GM12878 (cell line): ENCODE measurements around the gene WDR76. TPM values are rescaled to one million over a fixed set of nuclear protein-coding genes. Genes with fewer than 3 reads are reported as not detected.
A peak's percentile ranks its signal among the peaks of the same experiment; 100 is the strongest.

Source experiments
- ATAC-seq: fragments of 200-7000 bp; cut with Tn5 transposase; 3 replicates; pipeline ENCODE4 v1.9.1; 2020; ENCODE audit warnings: mild to moderate bottlenecking, moderate library complexity
- BruUV-seq: library from RNA; stranded (reverse); fragments of 400-500 nt; replicated peaks from 2 replicates; lab custom pipeline; 2021; lab: Mats Ljungman, UMichigan
- CTCF ChIA-PET: fragments of 300-600 bp; sonication (Branson Sonifier 250); formaldehyde crosslinking; extraction: SDS; loops from one replicate; lab custom pipeline; 2021; ENCODE audit warnings: inconsistent platforms; lab: Yijun Ruan, JAX
- POLR2A ChIA-PET: fragments of 350-600 bp; formaldehyde crosslinking; extraction: SDS; loops from one replicate; lab custom pipeline; 2021; ENCODE audit warnings: inconsistent platforms; lab: Charles Lee
- RAD21 ChIA-PET: fragments of 300-600 bp; sonication (Branson Sonifier 250); formaldehyde crosslinking; loops from one replicate; lab custom pipeline; 2023; ENCODE audit warnings: antibody characterized with exemption; ENCODE audit not compliant: unreplicated experiment; lab: Charles Lee
- SMC1A ChIA-PET: fragments of 300-600 bp; sonication (Branson Sonifier 250); formaldehyde crosslinking; loops from one replicate; lab custom pipeline; 2023; ENCODE audit not compliant: unreplicated experiment, uncharacterized antibody; lab: Charles Lee
- DNase-seq: peaks from one replicate; pipeline ENCODE4 v3.0.0-alpha.2; 2011; ENCODE audit warnings: low read depth, low spot score
- FAIRE-seq: peaks from 3 replicates; lab custom pipeline; 2011; peaks lifted over from hg19 to GRCh38; lab: Jason Lieb, UNC
- H2AFZ ChIP-seq: 2 replicates; pipeline ENCODE4 v1.6.0; 2011; ENCODE audit warnings: low read depth, low read length, control low read depth; ENCODE audit not compliant: control insufficient read depth
- H3K27ac ChIP-seq: 2 replicates; pipeline ENCODE4 v1.5.1; 2011; ENCODE audit warnings: control low read depth; ENCODE audit not compliant: control insufficient read depth, insufficient read depth
- H3K27me3 ChIP-seq, 2 experiments: replicated peaks in 1 of 2; 2 replicates each; pipeline versions ENCODE4 v1.6.0 to v1.6.1; 2011; ENCODE audit warnings: low read length in 1 of 2; ENCODE audit not compliant: control insufficient read depth in 2 of 2, insufficient read depth in 2 of 2
- H3K36me3 ChIP-seq, 2 experiments: 2 replicates each; pipeline ENCODE4 v1.5.1; 2011; ENCODE audit warnings: low read length in 1 of 2; ENCODE audit not compliant: control insufficient read depth in 2 of 2, insufficient read depth in 2 of 2
- H3K4me1 ChIP-seq: 2 replicates; pipeline ENCODE4 v1.6.1; 2011; ENCODE audit warnings: mild to moderate bottlenecking, low read length, moderate library complexity, mixed read lengths; ENCODE audit not compliant: control insufficient read depth, insufficient read depth
- H3K4me2 ChIP-seq: 2 replicates; pipeline ENCODE4 v1.6.0; 2011; ENCODE audit warnings: control low read depth; ENCODE audit not compliant: control insufficient read depth, insufficient read depth
- H3K4me3 ChIP-seq: fragments of 200-600 bp; sonication (generic); 2 replicates; pipeline ENCODE4 v1.5.1; 2016
- H3K79me2 ChIP-seq: 2 replicates; pipeline ENCODE4 v1.6.0; 2011; ENCODE audit warnings: low read length; ENCODE audit not compliant: control insufficient read depth, insufficient read depth
- H3K9ac ChIP-seq: 2 replicates; pipeline ENCODE4 v1.8.0; 2011; ENCODE audit warnings: low read length, control low read depth, mixed read lengths; ENCODE audit not compliant: control insufficient read depth, insufficient read depth
- H3K9me3 ChIP-seq: replicated peaks from 3 replicates; pipeline ENCODE4 v1.5.1; 2011; ENCODE audit warnings: mild to moderate bottlenecking, low read length; ENCODE audit not compliant: control insufficient read depth, insufficient read depth
- H4K20me1 ChIP-seq: 2 replicates; pipeline ENCODE4 v1.6.0; 2011; ENCODE audit not compliant: control insufficient read depth, insufficient read depth
- BHLHE40 ChIP-seq, 2 experiments: fragments of 450-650 bp in 1 of 2; IDR thresholded peaks; 2 replicates each; pipeline ENCODE4 v1.6.1; 2011 to 2017; ENCODE audit warnings: low read depth in 2 of 2, borderline replicate concordance in 1 of 2, improper control_type of control experiment in 1 of 2, low read length in 1 of 2, mild to moderate bottlenecking in 1 of 2
- HCFC1 ChIP-seq: fragments of 150-350 bp; IDR thresholded peaks from 2 replicates; pipeline ENCODE4 v1.6.1; 2014; ENCODE audit warnings: low read length
- MEF2B ChIP-seq: fragments of 450-650 bp; IDR thresholded peaks from 2 replicates; pipeline ENCODE4 v1.6.1; 2018; ENCODE audit warnings: mild to moderate bottlenecking, moderate library complexity; ENCODE audit not compliant: partially characterized antibody, poor library complexity, severe bottlenecking
- MTA2 ChIP-seq: fragments of 450-650 bp; IDR thresholded peaks from 2 replicates; pipeline ENCODE4 v1.6.1; 2016; ENCODE audit warnings: low read depth, mild to moderate bottlenecking, moderate library complexity
- POLR2AphosphoS2 ChIP-seq: IDR thresholded peaks from 2 replicates; pipeline ENCODE4 v1.6.1; 2011; ENCODE audit warnings: low read depth, mild to moderate bottlenecking, low read length, improper control_type of control experiment, moderate library complexity
- YBX1 ChIP-seq: fragments of 450-650 bp; IDR thresholded peaks from 2 replicates; pipeline ENCODE4 v1.6.1; 2016; ENCODE audit warnings: antibody characterized with exemption
- WGBS: methylation state at CpG from one replicate; pipeline ENCODE4 v1.1.6; 2016; ENCODE audit warnings: low lambda C conversion rate; ENCODE audit not compliant: insufficient replicate concordance, insufficient coverage; ENCODE audit errors: missing lambda C conversion rate; 5-methylcytosine and 5-hydroxymethylcytosine counted together
- in situ Hi-C: fragments of 300-500 bp; cut with MboI; formaldehyde crosslinking; loops from 9 replicates; pipeline ENCODE4 v1.14.3; 2018; ENCODE audit warnings: mixed read lengths
- intact Hi-C: fragments of 100-400 bp; cut with micrococcal nuclease; formaldehyde crosslinking; loops from one replicate; pipeline ENCODE4 v1.14.2; 2022; ENCODE audit not compliant: unreplicated experiment
- polyA plus RNA-seq, 11 experiments: library from polyadenylated mRNA; depleted of rRNA in 4 of 11; unstranded in 6 of 11; stranded (reverse) in 5 of 11; fragments of >200 nt; fragmentation: Nextera tagmentation in 4 of 11; fragmentation: Illumina TruSeq in 1 of 11; extraction: Ambion mirVana in 4 of 11; extraction: Trizol in 1 of 11; gene quantifications; 1 replicate in 1 of 11; 2 replicates in 10 of 11; pipeline versions ENCODE4 v1.2.1 to v1.2.3, GENCODE V29; 2011 to 2016; ENCODE audit warnings: inconsistent platforms in 2 of 11, missing spikeins in 2 of 11, low read depth in 1 of 11
- total RNA-seq, 4 experiments: library from RNA; depleted of rRNA in 3 of 4; stranded (reverse); fragments of >200 nt in 3 of 4; fragmentation: Illumina TruSeq in 1 of 4; extraction: Trizol in 1 of 4; gene quantifications; 2 replicates each; pipeline versions ENCODE4 v1.2.1 to v1.2.3, GENCODE V29; 2013 to 2021
- TF ChIP-seq, protein P1 (sequence below): IDR thresholded peaks from 2 replicates; pipeline ENCODE4 v1.6.1; 2012; ENCODE audit warnings: mild to moderate bottlenecking, low read depth, low read length
- TF ChIP-seq, protein P2 (sequence below): IDR thresholded peaks from 2 replicates; pipeline ENCODE4 v1.6.1; 2011; ENCODE audit warnings: mild to moderate bottlenecking, low read depth, low read length, moderate library complexity; ENCODE audit not compliant: insufficient replicate concordance
- TF ChIP-seq, protein P3 (sequence below): fragments of 450-650 bp; IDR thresholded peaks from 2 replicates; pipeline ENCODE4 v1.6.1; 2017; ENCODE audit warnings: mild to moderate bottlenecking
- TF ChIP-seq, protein P4 (sequence below): fragments of 450-650 bp; IDR thresholded peaks from 2 replicates; pipeline ENCODE4 v1.6.1; 2017; ENCODE audit warnings: antibody characterized with exemption, mild to moderate bottlenecking, moderate library complexity

Gene WDR76
- total and polyA plus RNA-seq, 10 of the 15 experiments (the other 5 are each of a cell fraction or from before 2014, with no cell fraction given), result 8.0 to 59.7 (median 34.5) TPM

DNA sequence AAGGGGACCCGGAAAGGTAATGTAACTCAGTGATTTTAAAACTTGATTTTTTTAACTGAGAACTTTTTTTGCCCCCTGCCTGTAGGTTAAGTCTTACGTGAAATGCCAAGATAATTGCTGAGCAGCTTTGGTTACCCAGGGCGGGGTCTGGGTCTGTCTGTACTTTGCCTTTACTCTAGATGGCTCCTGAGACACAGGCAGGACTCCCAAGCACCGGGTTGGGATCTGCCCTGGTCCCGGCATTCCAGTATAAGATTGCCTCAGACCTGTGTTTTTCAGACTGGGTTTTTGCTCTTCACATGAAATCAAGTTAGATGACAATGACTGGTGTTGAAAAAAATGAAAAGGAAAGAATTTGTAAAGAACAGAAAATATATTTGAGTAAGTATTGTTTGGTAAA, 40.3 kb downstream of the WDR76 start (continued):
- TF ChIP-seq, protein P1, sequence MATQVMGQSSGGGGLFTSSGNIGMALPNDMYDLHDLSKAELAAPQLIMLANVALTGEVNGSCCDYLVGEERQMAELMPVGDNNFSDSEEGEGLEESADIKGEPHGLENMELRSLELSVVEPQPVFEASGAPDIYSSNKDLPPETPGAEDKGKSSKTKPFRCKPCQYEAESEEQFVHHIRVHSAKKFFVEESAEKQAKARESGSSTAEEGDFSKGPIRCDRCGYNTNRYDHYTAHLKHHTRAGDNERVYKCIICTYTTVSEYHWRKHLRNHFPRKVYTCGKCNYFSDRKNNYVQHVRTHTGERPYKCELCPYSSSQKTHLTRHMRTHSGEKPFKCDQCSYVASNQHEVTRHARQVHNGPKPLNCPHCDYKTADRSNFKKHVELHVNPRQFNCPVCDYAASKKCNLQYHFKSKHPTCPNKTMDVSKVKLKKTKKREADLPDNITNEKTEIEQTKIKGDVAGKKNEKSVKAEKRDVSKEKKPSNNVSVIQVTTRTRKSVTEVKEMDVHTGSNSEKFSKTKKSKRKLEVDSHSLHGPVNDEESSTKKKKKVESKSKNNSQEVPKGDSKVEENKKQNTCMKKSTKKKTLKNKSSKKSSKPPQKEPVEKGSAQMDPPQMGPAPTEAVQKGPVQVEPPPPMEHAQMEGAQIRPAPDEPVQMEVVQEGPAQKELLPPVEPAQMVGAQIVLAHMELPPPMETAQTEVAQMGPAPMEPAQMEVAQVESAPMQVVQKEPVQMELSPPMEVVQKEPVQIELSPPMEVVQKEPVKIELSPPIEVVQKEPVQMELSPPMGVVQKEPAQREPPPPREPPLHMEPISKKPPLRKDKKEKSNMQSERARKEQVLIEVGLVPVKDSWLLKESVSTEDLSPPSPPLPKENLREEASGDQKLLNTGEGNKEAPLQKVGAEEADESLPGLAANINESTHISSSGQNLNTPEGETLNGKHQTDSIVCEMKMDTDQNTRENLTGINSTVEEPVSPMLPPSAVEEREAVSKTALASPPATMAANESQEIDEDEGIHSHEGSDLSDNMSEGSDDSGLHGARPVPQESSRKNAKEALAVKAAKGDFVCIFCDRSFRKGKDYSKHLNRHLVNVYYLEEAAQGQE, result no peak
- TF ChIP-seq BHLHE40 (IDR thresholded peaks at IDR 0.05; ENCODE audit: borderline replicate concordance in 1 of 2, low read depth in 2 of 2, low read length in 1 of 2) (no peak), POLR2AphosphoS2 (no peak), YBX1 (no peak)

DNA sequence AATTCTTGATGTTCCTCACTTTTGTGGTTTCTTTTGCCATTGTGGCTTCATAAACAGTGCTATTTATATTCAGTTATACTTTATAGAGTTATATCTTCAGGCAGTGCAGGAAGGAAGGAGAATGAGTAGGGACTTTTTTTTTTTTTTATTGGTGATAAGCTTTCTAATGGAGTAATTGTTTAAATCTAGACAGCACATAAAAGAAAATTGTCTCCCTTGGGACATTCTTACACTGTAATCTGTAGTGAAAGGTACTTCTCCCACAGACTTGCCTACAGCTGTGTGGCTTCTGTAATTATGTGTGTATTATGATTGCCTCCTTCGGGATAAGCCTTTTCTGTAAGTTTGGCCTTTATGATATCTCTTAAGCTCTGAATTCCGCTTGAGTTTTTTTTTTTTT, 41.6 kb downstream of the WDR76 start:
- POLR2A ChIA-PET, result interaction anchor here (0.7 kb wide), 1 partner anchor 34 kb away, joined by 5 read pairs; no protein-coding TSS in a partner anchor
- no peaks in the 10 kb centered on the region for H4K20me1 ChIP-seq
- no peaks in the 10 kb centered on the region for H3K27me3 ChIP-seq
- H3K4me3 ChIP-seq, result no peak overlapping the region
- intact Hi-C loops (no loop called here), in situ Hi-C loops (no loop called here)
- RAD21 ChIA-PET, result interaction anchor here (1.0 kb wide), 1 partner anchor 60 kb away, joined by 4 read pairs; no protein-coding TSS in a partner anchor
- 72% methylated on average over 2 of the region's 2 CpGs for WGBS
- peaks cover 1 to 19% of the 10 kb centered on the region in 2 experiments for H3K36me3 ChIP-seq
- H3K4me1 ChIP-seq, result no peaks in the 10 kb centered on the region
- no peak for ATAC-seq
- no peak overlapping the region for H3K27ac ChIP-seq
- SMC1A ChIA-PET, result interaction anchor here (0.6 to 0.7 kb wide), 4 partner anchors 9 to 311 kb away, joined by 3 to 4 read pairs (median 3); partner anchors contain the start of genes HYPK and SERINC4
- FAIRE-seq, result no peak
- H3K9me3 ChIP-seq, result no peaks in the 10 kb centered on the region
- no peak overlapping the region for H2AFZ ChIP-seq
- CTCF ChIA-PET, result interaction anchor here (0.8 to 1.5 kb wide), 4 partner anchors 13 to 198 kb away, joined by 3 to 6 read pairs (median 4); no protein-coding TSS in a partner anchor
- BruUV-seq, result no TSS peak
- no peak overlapping the region for H3K9ac ChIP-seq
- TF ChIP-seq HCFC1, result no peak
- TF ChIP-seq MEF2B, result peak; percentile 27
- TF ChIP-seq, protein P2, sequence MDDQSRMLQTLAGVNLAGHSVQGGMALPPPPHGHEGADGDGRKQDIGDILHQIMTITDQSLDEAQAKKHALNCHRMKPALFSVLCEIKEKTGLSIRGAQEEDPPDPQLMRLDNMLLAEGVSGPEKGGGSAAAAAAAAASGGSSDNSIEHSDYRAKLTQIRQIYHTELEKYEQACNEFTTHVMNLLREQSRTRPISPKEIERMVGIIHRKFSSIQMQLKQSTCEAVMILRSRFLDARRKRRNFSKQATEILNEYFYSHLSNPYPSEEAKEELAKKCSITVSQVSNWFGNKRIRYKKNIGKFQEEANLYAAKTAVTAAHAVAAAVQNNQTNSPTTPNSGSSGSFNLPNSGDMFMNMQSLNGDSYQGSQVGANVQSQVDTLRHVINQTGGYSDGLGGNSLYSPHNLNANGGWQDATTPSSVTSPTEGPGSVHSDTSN, result no peak
- TF ChIP-seq, protein P3, sequence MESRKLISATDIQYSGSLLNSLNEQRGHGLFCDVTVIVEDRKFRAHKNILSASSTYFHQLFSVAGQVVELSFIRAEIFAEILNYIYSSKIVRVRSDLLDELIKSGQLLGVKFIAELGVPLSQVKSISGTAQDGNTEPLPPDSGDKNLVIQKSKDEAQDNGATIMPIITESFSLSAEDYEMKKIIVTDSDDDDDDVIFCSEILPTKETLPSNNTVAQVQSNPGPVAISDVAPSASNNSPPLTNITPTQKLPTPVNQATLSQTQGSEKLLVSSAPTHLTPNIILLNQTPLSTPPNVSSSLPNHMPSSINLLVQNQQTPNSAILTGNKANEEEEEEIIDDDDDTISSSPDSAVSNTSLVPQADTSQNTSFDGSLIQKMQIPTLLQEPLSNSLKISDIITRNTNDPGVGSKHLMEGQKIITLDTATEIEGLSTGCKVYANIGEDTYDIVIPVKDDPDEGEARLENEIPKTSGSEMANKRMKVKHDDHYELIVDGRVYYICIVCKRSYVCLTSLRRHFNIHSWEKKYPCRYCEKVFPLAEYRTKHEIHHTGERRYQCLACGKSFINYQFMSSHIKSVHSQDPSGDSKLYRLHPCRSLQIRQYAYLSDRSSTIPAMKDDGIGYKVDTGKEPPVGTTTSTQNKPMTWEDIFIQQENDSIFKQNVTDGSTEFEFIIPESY, result no peak
- TF ChIP-seq, protein P4, sequence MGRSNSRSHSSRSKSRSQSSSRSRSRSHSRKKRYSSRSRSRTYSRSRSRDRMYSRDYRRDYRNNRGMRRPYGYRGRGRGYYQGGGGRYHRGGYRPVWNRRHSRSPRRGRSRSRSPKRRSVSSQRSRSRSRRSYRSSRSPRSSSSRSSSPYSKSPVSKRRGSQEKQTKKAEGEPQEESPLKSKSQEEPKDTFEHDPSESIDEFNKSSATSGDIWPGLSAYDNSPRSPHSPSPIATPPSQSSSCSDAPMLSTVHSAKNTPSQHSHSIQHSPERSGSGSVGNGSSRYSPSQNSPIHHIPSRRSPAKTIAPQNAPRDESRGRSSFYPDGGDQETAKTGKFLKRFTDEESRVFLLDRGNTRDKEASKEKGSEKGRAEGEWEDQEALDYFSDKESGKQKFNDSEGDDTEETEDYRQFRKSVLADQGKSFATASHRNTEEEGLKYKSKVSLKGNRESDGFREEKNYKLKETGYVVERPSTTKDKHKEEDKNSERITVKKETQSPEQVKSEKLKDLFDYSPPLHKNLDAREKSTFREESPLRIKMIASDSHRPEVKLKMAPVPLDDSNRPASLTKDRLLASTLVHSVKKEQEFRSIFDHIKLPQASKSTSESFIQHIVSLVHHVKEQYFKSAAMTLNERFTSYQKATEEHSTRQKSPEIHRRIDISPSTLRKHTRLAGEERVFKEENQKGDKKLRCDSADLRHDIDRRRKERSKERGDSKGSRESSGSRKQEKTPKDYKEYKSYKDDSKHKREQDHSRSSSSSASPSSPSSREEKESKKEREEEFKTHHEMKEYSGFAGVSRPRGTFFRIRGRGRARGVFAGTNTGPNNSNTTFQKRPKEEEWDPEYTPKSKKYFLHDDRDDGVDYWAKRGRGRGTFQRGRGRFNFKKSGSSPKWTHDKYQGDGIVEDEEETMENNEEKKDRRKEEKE, result no peak
- 0 out of 2 replicates have a peak, but pooled peaks have one; percentile 14 for TF ChIP-seq MTA2
- no peak for DNase-seq
- no peak overlapping the region for H3K4me2 ChIP-seq
- H3K79me2 ChIP-seq, result no peaks in the 10 kb centered on the region
